Measurements from ENCODE around the gene ADGRA1. TPM values are rescaled to one million over a fixed set of nuclear protein-coding genes. Genes with fewer than 3 reads are reported as not detected.
"Not testable (repeated sequence)": the region's sequence is repeated elsewhere in the genome, so short reads cannot be mapped to it uniquely, and the experiment has no call there.

ADGRA1 gene
- polyA plus RNA-seq, 3 donors = 0.07 to 0.17 TPM; not detected in 1

- 78 to 90% (median 87%) methylated on average over 7 of the region's 7 CpGs for WGBS, 3 donors
- H3K27ac ChIP-seq (ENCODE audit: low read depth, low read length) = no peak overlapping the region
These were observed 57.0 kb downstream of the ADGRA1 start for GRCh38 chr10:133144771-133145170.

- WGBS, 3 donors = 90 to 94% (median 93%) methylated on average over 8 of the region's 8 CpGs
- no peak overlapping the region for H3K27ac ChIP-seq (ENCODE audit: low read depth, low read length)
These were observed 62.5 kb downstream of the ADGRA1 start for GRCh38 chr10:133150226-133150625.

GRCh38 chr10:133150656-133151055, 62.9 kb downstream of the ADGRA1 start:
- WGBS, 3 donors = 81 to 94% (median 91%) methylated on average over 12 of the region's 12 CpGs
- H3K27ac ChIP-seq (ENCODE audit: low read depth, low read length) = no peak overlapping the region

GRCh38 chr10:133151071-133151470, 63.3 kb downstream of the ADGRA1 start:
- not testable (repeated sequence) for H3K27ac ChIP-seq (ENCODE audit: low read depth, low read length)
- 88 to 94% (median 89%) methylated on average over 3 of the region's 3 CpGs for WGBS, 3 donors

GRCh38 chr10:133151543-133151972, 63.8 kb downstream of the ADGRA1 start:
- no peak overlapping the region for H3K27ac ChIP-seq (ENCODE audit: low read depth, low read length)
- 25 to 52% (median 43%) methylated on average over 9 of the region's 9 CpGs for WGBS, 3 donors

GRCh38 chr10:133154411-133154810, 66.7 kb downstream of the ADGRA1 start:
- 63 to 75% (median 74%) methylated on average over 4 of the region's 4 CpGs for WGBS, 3 donors
- no peak overlapping the region for H3K27ac ChIP-seq (ENCODE audit: low read depth, low read length)

- 89% methylated on average over 28 of the region's 30 CpGs for WGBS, 3 donors
- no peak overlapping the region for H3K27ac ChIP-seq (ENCODE audit: low read depth, low read length)
These were observed 67.5 kb downstream of the ADGRA1 start for GRCh38 chr10:133154996-133155778.

GRCh38 chr10:133156674-133157579, 69.2 kb downstream of the ADGRA1 start:
- H3K27ac ChIP-seq (ENCODE audit: low read depth, low read length) = no peak overlapping the region
- 63 to 71% (median 69%) methylated on average over 24 of the region's 24 CpGs for WGBS, 3 donors

- no peak overlapping the region for H3K27ac ChIP-seq (ENCODE audit: low read depth, low read length)
- 66 to 73% (median 72%) methylated on average over 34 of the region's 34 CpGs for WGBS, 3 donors
These were observed 70.1 kb downstream of the ADGRA1 start for GRCh38 chr10:133157662-133158436.

- no peak overlapping the region for H3K27ac ChIP-seq (ENCODE audit: low read depth, low read length)
- 43 to 71% (median 56%) methylated on average over 12 of the region's 12 CpGs for WGBS, 3 donors
These were observed 70.7 kb downstream of the ADGRA1 start for GRCh38 chr10:133158437-133158755.

- 44 to 61% (median 53%) methylated on average over 22 to 23 of the region's 23 CpGs for WGBS, 3 donors
- no peak overlapping the region for H3K27ac ChIP-seq (ENCODE audit: low read depth, low read length)
These were observed 71.3 kb downstream of the ADGRA1 start for GRCh38 chr10:133158756-133159610.

- WGBS, 3 donors = 4 to 10% (median 5%) methylated on average over 14 to 18 of the region's 18 CpGs
- H3K27ac ChIP-seq (ENCODE audit: low read depth, low read length) = no peak overlapping the region
These were observed 71.9 kb downstream of the ADGRA1 start for GRCh38 chr10:133159611-133159949.

- no peak within 1 kb of the TSS for H3K27ac ChIP-seq (ENCODE audit: low read depth, low read length)
These were observed 72.5 kb downstream of the ADGRA1 start, which contains the start of gene KNDC1 for GRCh38 chr10:133159950-133160825. Gene KNDC1 (plus strand): TSS chr10:133160219. CDS start chr10:133160468, 249 bp downstream.

GRCh38 chr10:133160826-133161471, 73.2 kb downstream of the ADGRA1 start:
- H3K27ac ChIP-seq (ENCODE audit: low read depth, low read length) = no peak overlapping the region

More at GRCh38 chr10:133159950-133160825, 72.5 kb downstream of the ADGRA1 start, which contains the start of gene KNDC1:
- WGBS, 3 donors = 1 to 2% (median 1%) methylated on average over 40 to 108 of the region's 108 CpGs

GRCh38 chr10:133161486-133162109, 73.9 kb downstream of the ADGRA1 start:
- WGBS, 3 donors = 35 to 52% (median 45%) methylated on average over 32 to 33 of the region's 33 CpGs
- H3K27ac ChIP-seq (ENCODE audit: low read depth, low read length) = no peak overlapping the region

More at GRCh38 chr10:133160826-133161471, 73.2 kb downstream of the ADGRA1 start:
- WGBS, 3 donors = 4 to 6% (median 5%) methylated on average over 28 to 29 of the region's 29 CpGs
